Panc1 (cell line): ENCODE data around the gene PRKAG2. TPM values are rescaled to one million over a fixed set of nuclear protein-coding genes. Genes with fewer than 3 reads are reported as not detected.

Experiments used
- ATAC-seq: fragments of 200-7000 bp; cut with Tn5 transposase; 2 replicates; pipeline ENCODE4 v1.9.1; 2020; ENCODE audit warnings: mild to moderate bottlenecking, moderate library complexity
- BruUV-seq: library from RNA; stranded (reverse); fragments of 400-500 nt; replicated peaks from 2 replicates; lab custom pipeline; 2021; lab: Mats Ljungman, UMichigan
- CTCF ChIA-PET: fragments of 300-600 bp; sonication (Branson Sonifier 250); formaldehyde crosslinking; loops from one replicate; lab custom pipeline; 2022; ENCODE audit warnings: antibody characterized with exemption; lab: Charles Lee
- POLR2A ChIA-PET: fragments of 300-600 bp; sonication (Branson Sonifier 250); formaldehyde crosslinking; loops from one replicate; lab custom pipeline; 2022; ENCODE audit warnings: antibody characterized with exemption; lab: Charles Lee
- DNase-seq: peaks from one replicate; pipeline ENCODE4 v3.0.0-alpha.2; 2010; ENCODE audit warnings: low read depth, low spot score
- H3K27ac ChIP-seq: 2 replicates; pipeline ENCODE4 v1.5.1; 2011; ENCODE audit warnings: mild to moderate bottlenecking, low read length, inconsistent platforms
- H3K27me3 ChIP-seq: fragments of 200-500 bp; sonication (Bioruptor generic); 2 replicates; pipeline ENCODE4 v1.6.0; 2014; ENCODE audit warnings: low read length, inconsistent platforms; ENCODE audit not compliant: control insufficient read depth, insufficient read depth
- H3K36me3 ChIP-seq: fragments of 200-500 bp; sonication (Bioruptor generic); 2 replicates; pipeline ENCODE4 v1.5.1; 2014; ENCODE audit warnings: inconsistent platforms, mild to moderate bottlenecking, low read length, moderate library complexity; ENCODE audit not compliant: control insufficient read depth, insufficient read depth
- H3K4me1 ChIP-seq: 2 replicates; pipeline ENCODE4 v1.5.1; 2011; ENCODE audit warnings: inconsistent platforms, mild to moderate bottlenecking, low read length, moderate library complexity; ENCODE audit not compliant: control insufficient read depth, insufficient read depth
- H3K4me3 ChIP-seq, 2 experiments: 2 replicates each; pipeline ENCODE4 v1.5.1; 2011 to 2012; ENCODE audit warnings: low read depth in 2 of 2, low read length in 2 of 2, mild to moderate bottlenecking in 2 of 2, inconsistent platforms in 1 of 2, moderate library complexity in 1 of 2
- H3K9me3 ChIP-seq: fragments of 200-500 bp; sonication (Bioruptor generic); 2 replicates; pipeline ENCODE4 v1.5.1; 2014; ENCODE audit warnings: low read depth, mild to moderate bottlenecking, inconsistent platforms, low read length, moderate library complexity; ENCODE audit not compliant: control insufficient read depth, insufficient read depth
- POLR2AphosphoS5 ChIP-seq: IDR thresholded peaks from 2 replicates; pipeline ENCODE4 v1.6.1; 2012; ENCODE audit warnings: mild to moderate bottlenecking, low read depth, low read length, moderate library complexity
- SIN3A ChIP-seq: IDR thresholded peaks from 2 replicates; pipeline ENCODE4 v1.6.1; 2012; ENCODE audit warnings: low read depth, mild to moderate bottlenecking, low read length, moderate library complexity, borderline replicate concordance; ENCODE audit not compliant: insufficient read depth
- TCF7L2 ChIP-seq: IDR thresholded peaks from 2 replicates; pipeline ENCODE4 v1.6.1; 2011; ENCODE audit warnings: mild to moderate bottlenecking, low read depth, low read length, inconsistent platforms
- in situ Hi-C: cut with HindIII; loops from 2 replicates; pipeline ENCODE4 v1.10.0; 2016; ENCODE audit warnings: low sequenced_read_pairs, low pct_unique_long_range_greater_than_20kb
- intact Hi-C: fragments of 100-400 bp; cut with micrococcal nuclease; formaldehyde crosslinking; loops from one replicate; pipeline ENCODE4 v1.10.0; 2022; ENCODE audit not compliant: unreplicated experiment
- total RNA-seq: library from RNA; stranded (reverse); gene quantifications from one replicate; pipeline ENCODE4 v1.2.1, GENCODE V29; 2021; ENCODE audit not compliant: unreplicated experiment
- TF ChIP-seq, protein P1 (sequence below): fragments of 450-650 bp; IDR thresholded peaks from 2 replicates; pipeline ENCODE4 v1.5.1; 2017; ENCODE audit warnings: mild to moderate bottlenecking
- TF ChIP-seq, protein P2 (sequence below), 2 experiments: IDR thresholded peaks; 2 replicates each; pipeline ENCODE4 v1.6.1; 2011 to 2012; ENCODE audit warnings: low read depth in 2 of 2, control low read depth in 1 of 2, low read length in 1 of 2, mild to moderate bottlenecking in 1 of 2, moderate library complexity in 1 of 2; ENCODE audit not compliant: insufficient read depth in 1 of 2

The PRKAG2 gene
- total RNA-seq, 1 experiment from 2014 or later: 71.6 TPM

DNA sequence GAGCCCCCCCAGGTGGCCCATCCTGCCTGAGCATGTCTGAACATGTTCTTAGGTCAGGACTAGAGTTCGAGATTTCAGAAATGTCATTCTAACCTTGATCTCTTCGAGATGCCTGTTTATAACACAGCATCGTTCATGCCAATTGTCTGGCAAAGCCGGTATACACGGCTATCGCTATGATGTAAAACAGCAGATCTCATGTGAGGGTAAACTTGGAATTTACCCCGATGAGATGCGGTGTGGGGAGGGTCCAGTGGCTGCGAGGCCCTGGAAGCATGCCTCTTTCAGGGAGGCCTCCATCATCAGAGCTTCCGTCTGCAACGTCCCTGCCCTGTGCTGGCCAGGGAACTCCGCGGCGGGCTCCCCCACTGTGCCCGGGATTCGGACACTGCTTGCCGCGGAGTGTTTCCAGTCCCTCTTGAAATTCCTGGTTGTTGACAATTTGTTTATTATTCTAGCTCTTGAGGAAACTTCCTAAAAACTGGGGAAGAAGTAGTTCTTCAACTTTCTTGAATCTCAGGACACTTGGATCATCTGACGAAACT lies 188.6 kb downstream of the PRKAG2 start:
- Histone ChIP-seq H3K27ac (peak overlapping the region; percentile 99), H3K36me3 (no peaks in the 10 kb centered on the region), H3K27me3 (no peaks in the 10 kb centered on the region), H3K4me1 (peaks cover 68% of the 10 kb centered on the region), H3K4me3 (no peak overlapping the region; a peak in 1 of 4 replicates), H3K9me3 (no peaks in the 10 kb centered on the region)
- TF ChIP-seq SIN3A: no peak
- TF ChIP-seq, protein P1, sequence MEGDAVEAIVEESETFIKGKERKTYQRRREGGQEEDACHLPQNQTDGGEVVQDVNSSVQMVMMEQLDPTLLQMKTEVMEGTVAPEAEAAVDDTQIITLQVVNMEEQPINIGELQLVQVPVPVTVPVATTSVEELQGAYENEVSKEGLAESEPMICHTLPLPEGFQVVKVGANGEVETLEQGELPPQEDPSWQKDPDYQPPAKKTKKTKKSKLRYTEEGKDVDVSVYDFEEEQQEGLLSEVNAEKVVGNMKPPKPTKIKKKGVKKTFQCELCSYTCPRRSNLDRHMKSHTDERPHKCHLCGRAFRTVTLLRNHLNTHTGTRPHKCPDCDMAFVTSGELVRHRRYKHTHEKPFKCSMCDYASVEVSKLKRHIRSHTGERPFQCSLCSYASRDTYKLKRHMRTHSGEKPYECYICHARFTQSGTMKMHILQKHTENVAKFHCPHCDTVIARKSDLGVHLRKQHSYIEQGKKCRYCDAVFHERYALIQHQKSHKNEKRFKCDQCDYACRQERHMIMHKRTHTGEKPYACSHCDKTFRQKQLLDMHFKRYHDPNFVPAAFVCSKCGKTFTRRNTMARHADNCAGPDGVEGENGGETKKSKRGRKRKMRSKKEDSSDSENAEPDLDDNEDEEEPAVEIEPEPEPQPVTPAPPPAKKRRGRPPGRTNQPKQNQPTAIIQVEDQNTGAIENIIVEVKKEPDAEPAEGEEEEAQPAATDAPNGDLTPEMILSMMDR: no peak
- CTCF ChIA-PET: interaction anchor here (0.6 to 0.8 kb wide), 2 partner anchors 9 to 61 kb away, joined by 4 read pairs; no protein-coding TSS in a partner anchor
- DNase-seq (no peak), ATAC-seq (no peak; the same call in 1 of the 2 replicates)
- in situ Hi-C loops (no loop called here), intact Hi-C loops (no loop called here)
- no TSS peak for BruUV-seq
- POLR2A ChIA-PET: no interaction called here

DNA sequence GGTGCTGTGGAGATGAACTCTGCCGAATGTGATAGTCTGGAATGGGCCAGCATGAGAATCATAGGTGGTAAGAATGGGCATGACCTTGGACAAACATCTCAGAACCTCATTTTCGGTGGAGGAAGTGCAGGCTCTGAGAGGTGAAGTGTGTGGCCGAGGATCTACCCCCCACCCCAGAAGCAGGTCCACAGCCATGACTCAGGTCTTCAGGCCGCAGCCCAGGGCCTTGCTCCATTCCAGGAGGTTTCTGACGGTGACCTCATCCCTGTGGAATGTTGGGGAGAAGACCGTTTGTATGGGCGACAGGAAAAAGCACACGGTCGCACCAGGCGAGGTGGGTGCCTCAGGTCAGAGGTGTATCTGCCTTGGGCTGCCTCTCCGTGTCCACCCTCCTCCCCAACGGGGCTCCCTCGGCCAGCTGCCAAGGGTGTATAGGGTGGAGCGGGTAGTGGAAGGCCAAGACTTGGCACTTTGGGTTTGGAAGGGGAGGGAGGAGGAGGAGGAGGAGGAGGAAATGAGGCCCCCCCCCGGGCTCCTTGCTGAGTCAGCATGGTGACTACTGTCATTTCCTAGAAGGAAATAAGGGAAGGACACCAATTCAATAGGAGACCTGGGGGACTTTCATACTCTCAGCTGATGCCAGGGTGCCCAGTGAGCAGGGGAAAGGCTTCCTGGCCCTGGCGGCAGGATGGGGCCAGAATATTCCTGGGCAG lies 189.2 kb downstream of the PRKAG2 start:
- no TSS peak for BruUV-seq
- no peaks in the 10 kb centered on the region for H3K27me3 ChIP-seq
- H3K27ac ChIP-seq: peak overlapping the region; percentile 99
- ATAC-seq: peak; percentile 89
- H3K36me3 ChIP-seq: no peaks in the 10 kb centered on the region
- CTCF ChIA-PET: interaction anchor here (0.6 kb wide), 1 partner anchor 62 kb away, joined by 4 read pairs; no protein-coding TSS in a partner anchor
- POLR2A ChIA-PET: no interaction called here
- H3K9me3 ChIP-seq: no peaks in the 10 kb centered on the region
- TF ChIP-seq TCF7L2 (no peak), POLR2AphosphoS5 (peak; percentile 55; the same call in 1 of the 2 replicates)
- TF ChIP-seq, protein P2, sequence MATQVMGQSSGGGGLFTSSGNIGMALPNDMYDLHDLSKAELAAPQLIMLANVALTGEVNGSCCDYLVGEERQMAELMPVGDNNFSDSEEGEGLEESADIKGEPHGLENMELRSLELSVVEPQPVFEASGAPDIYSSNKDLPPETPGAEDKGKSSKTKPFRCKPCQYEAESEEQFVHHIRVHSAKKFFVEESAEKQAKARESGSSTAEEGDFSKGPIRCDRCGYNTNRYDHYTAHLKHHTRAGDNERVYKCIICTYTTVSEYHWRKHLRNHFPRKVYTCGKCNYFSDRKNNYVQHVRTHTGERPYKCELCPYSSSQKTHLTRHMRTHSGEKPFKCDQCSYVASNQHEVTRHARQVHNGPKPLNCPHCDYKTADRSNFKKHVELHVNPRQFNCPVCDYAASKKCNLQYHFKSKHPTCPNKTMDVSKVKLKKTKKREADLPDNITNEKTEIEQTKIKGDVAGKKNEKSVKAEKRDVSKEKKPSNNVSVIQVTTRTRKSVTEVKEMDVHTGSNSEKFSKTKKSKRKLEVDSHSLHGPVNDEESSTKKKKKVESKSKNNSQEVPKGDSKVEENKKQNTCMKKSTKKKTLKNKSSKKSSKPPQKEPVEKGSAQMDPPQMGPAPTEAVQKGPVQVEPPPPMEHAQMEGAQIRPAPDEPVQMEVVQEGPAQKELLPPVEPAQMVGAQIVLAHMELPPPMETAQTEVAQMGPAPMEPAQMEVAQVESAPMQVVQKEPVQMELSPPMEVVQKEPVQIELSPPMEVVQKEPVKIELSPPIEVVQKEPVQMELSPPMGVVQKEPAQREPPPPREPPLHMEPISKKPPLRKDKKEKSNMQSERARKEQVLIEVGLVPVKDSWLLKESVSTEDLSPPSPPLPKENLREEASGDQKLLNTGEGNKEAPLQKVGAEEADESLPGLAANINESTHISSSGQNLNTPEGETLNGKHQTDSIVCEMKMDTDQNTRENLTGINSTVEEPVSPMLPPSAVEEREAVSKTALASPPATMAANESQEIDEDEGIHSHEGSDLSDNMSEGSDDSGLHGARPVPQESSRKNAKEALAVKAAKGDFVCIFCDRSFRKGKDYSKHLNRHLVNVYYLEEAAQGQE (IDR thresholded peaks at IDR 0.05; ENCODE audit: insufficient read depth in 1 of 2, low read depth in 2 of 2, low read length in 1 of 2): no peak
- TF ChIP-seq, protein P1: no peak
- H3K4me1 ChIP-seq: peaks cover 67% of the 10 kb centered on the region
- in situ Hi-C loops (no loop called here), intact Hi-C loops (no loop called here)
- DNase-seq: peak; percentile 93
- peak overlapping the region in 1 of 2 experiments; percentile 21; a peak in 1 of 4 replicates for H3K4me3 ChIP-seq
